ENCODE results near the gene COQ2. TPM values are rescaled to one million over a fixed set of nuclear protein-coding genes. Genes with fewer than 3 reads are reported as not detected.

Gene COQ2
- polyA plus RNA-seq, 1 donor (not counting 4 experiments of a cell fraction or from before 2014, with no cell fraction given), result 29.1 TPM

GRCh38 chr4:83329521-83330110 lies 45.0 kb upstream of the COQ2 start:
- H3K27ac ChIP-seq (ENCODE audit: control insufficient read depth, insufficient read depth, low read length), result no peak overlapping the region
- DNase-seq (ENCODE audit: low read depth, low spot score), result no peak
- peak; percentile 69 for FAIRE-seq

GRCh38 chr4:83328521-83329187 lies 44.1 kb upstream of the COQ2 start:
- TF ChIP-seq EZH2 (IDR thresholded peaks at IDR 0.05; ENCODE audit: low read length) (no peak), CTCF (optimal IDR thresholded peaks at IDR 0.05 in 1 of 3, IDR thresholded peaks at IDR 0.05 in 1 of 3, conservative IDR thresholded peaks at IDR 0.05 in 1 of 3; ENCODE audit: extremely low read depth in 1 of 3, insufficient read depth in 2 of 3, low read length in 3 of 3) (peak in 1 of 3 experiments; percentile 29)
- Histone ChIP-seq H3K4me1 (ENCODE audit: control insufficient read depth, extremely low read depth, insufficient read depth, low read length) (peaks cover 11% of the 10 kb centered on the region), H3K27me3 (ENCODE audit: control insufficient read depth, extremely low read depth, insufficient read depth, low read length) (no peaks in the 10 kb centered on the region), H3K36me3 (ENCODE audit: control insufficient read depth in 2 of 2, extremely low read depth in 1 of 2, insufficient read depth in 2 of 2, low read length in 2 of 2) (peaks cover 0 to 3% of the 10 kb centered on the region in 2 experiments), H4K20me1 (ENCODE audit: control insufficient read depth, extremely low read depth, insufficient read depth, low read length) (no peaks in the 10 kb centered on the region), H3K4me2 (ENCODE audit: control insufficient read depth, extremely low read depth, insufficient read depth, low read depth, low read length) (no peak overlapping the region), H3K9me1 (ENCODE audit: control insufficient read depth, extremely low read depth, insufficient read depth, low read length) (peaks cover 2% of the 10 kb centered on the region), H2AFZ (ENCODE audit: control insufficient read depth, low read length) (no peak overlapping the region), H3K9ac (ENCODE audit: control insufficient read depth, extremely low read depth, insufficient read depth, low read length) (no peak overlapping the region), H3K9me3 (ENCODE audit: control insufficient read depth, low read depth, low read length) (no peaks in the 10 kb centered on the region), H3K27ac (ENCODE audit: control insufficient read depth, insufficient read depth, low read length) (no peak overlapping the region), H3K79me2 (ENCODE audit: control insufficient read depth, insufficient read depth, low read length) (no peaks in the 10 kb centered on the region), H3K4me3 (ENCODE audit: control insufficient read depth in 2 of 3, extremely low read depth in 1 of 3, insufficient read depth in 2 of 3, low read depth in 1 of 3, low read length in 3 of 3) (no peak overlapping the region)
- DNase-seq (ENCODE audit: low read depth, low spot score) (no peak), FAIRE-seq (no peak)
- dilution Hi-C loops (cut with MboI; ENCODE audit: extremely low pct_ligation_motif_present, low sequenced_read_pairs), result no loop called here

More at GRCh38 chr4:83329521-83330110, 45.0 kb upstream of the COQ2 start:
- Histone ChIP-seq H3K4me1 (ENCODE audit: control insufficient read depth, extremely low read depth, insufficient read depth, low read length) (peaks cover 17% of the 10 kb centered on the region), H4K20me1 (ENCODE audit: control insufficient read depth, extremely low read depth, insufficient read depth, low read length) (no peaks in the 10 kb centered on the region), H3K36me3 (ENCODE audit: control insufficient read depth in 2 of 2, extremely low read depth in 1 of 2, insufficient read depth in 2 of 2, low read length in 2 of 2) (peaks cover 0 to 3% of the 10 kb centered on the region in 2 experiments), H3K9ac (ENCODE audit: control insufficient read depth, extremely low read depth, insufficient read depth, low read length) (no peak overlapping the region), H3K9me3 (ENCODE audit: control insufficient read depth, low read depth, low read length) (no peaks in the 10 kb centered on the region), H2AFZ (ENCODE audit: control insufficient read depth, low read length) (no peak overlapping the region), H3K9me1 (ENCODE audit: control insufficient read depth, extremely low read depth, insufficient read depth, low read length) (peaks cover 2% of the 10 kb centered on the region), H3K4me3 (ENCODE audit: control insufficient read depth in 2 of 3, extremely low read depth in 1 of 3, insufficient read depth in 2 of 3, low read depth in 1 of 3, low read length in 3 of 3) (no peak overlapping the region), H3K4me2 (ENCODE audit: control insufficient read depth, extremely low read depth, insufficient read depth, low read depth, low read length) (peak overlapping the region; percentile 50), H3K27me3 (ENCODE audit: control insufficient read depth, extremely low read depth, insufficient read depth, low read length) (no peaks in the 10 kb centered on the region), H3K79me2 (ENCODE audit: control insufficient read depth, insufficient read depth, low read length) (no peaks in the 10 kb centered on the region)
- dilution Hi-C loops (cut with MboI; ENCODE audit: extremely low pct_ligation_motif_present, low sequenced_read_pairs), result no loop called here
- TF ChIP-seq CTCF (optimal IDR thresholded peaks at IDR 0.05 in 1 of 3, IDR thresholded peaks at IDR 0.05 in 1 of 3, conservative IDR thresholded peaks at IDR 0.05 in 1 of 3; ENCODE audit: extremely low read depth in 1 of 3, insufficient read depth in 2 of 3, low read length in 3 of 3), result no peak
- no peak for TF ChIP-seq EZH2 (IDR thresholded peaks at IDR 0.05; ENCODE audit: low read length)
